Mesothelial cell of epicardium (in vitro differentiated cells): Measurements from ENCODE around the gene CHD6. TPM values are rescaled to one million over a fixed set of nuclear protein-coding genes. Genes with fewer than 3 reads are reported as not detected.

Experiments
- DNase-seq, 2 experiments: peaks; one replicate each; pipeline ENCODE4 v3.0.0; 2021; ENCODE audit warnings: low spot score in 2 of 2; ENCODE audit not compliant: unreplicated experiment in 2 of 2
- H3K27ac Mint-ChIP-seq: 2 replicates; pipeline ENCODE4 v1.8.0; 2021; ENCODE audit warnings: mixed read lengths
- H3K27me3 Mint-ChIP-seq: 2 replicates; pipeline ENCODE4 v1.8.0; 2021; ENCODE audit warnings: low read depth, mixed read lengths
- H3K36me3 Mint-ChIP-seq: 2 replicates; pipeline ENCODE4 v1.8.0; 2021; ENCODE audit warnings: mixed read lengths
- H3K4me1 Mint-ChIP-seq: 2 replicates; pipeline ENCODE4 v1.8.0; 2021; ENCODE audit warnings: mixed read lengths
- H3K4me3 Mint-ChIP-seq: 2 replicates; pipeline ENCODE4 v1.8.0; 2021; ENCODE audit warnings: mild to moderate bottlenecking, moderate library complexity, mixed read lengths
- H3K9me3 Mint-ChIP-seq: 2 replicates; pipeline ENCODE4 v1.8.0; 2021; ENCODE audit warnings: mixed read lengths
- total RNA-seq: library from RNA; stranded (reverse); gene quantifications from 3 replicates; pipeline ENCODE4 v1.2.1, GENCODE V29; 2021
- TF ChIP-seq, protein P1 (sequence below): fragments of 200-600 bp; sonication (generic); IDR thresholded peaks from one replicate; pipeline ENCODE4 v1.5.0; 2021; ENCODE audit warnings: antibody characterized with exemption; ENCODE audit not compliant: unreplicated experiment

Gene CHD6
- total RNA-seq, 1 donor from 2014 or later = 107 TPM

DNA sequence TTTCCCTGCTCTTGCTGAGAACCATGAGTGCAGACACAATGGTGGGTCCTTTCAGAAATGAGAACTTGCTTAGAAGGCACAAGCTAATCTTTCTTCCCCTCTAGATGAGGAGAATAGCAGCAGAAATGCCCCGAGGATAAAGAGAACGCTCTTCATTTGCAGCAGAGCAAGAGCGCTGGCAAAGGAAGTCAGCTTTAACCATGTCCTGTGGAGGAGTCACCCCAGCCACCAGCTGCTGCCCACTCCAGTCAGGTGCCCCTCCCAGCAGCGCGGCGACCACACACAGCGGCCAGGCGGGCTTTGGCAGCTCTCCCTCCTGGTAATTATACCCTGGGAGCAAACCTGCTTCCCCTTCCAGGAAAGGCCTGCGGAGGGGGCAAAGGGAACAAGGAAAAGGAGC lies 209.2 kb downstream of the CHD6 start:
- H3K36me3 Mint-ChIP-seq = peaks cover 46% of the 10 kb centered on the region
- H3K9me3 Mint-ChIP-seq = no peaks in the 10 kb centered on the region

DNA sequence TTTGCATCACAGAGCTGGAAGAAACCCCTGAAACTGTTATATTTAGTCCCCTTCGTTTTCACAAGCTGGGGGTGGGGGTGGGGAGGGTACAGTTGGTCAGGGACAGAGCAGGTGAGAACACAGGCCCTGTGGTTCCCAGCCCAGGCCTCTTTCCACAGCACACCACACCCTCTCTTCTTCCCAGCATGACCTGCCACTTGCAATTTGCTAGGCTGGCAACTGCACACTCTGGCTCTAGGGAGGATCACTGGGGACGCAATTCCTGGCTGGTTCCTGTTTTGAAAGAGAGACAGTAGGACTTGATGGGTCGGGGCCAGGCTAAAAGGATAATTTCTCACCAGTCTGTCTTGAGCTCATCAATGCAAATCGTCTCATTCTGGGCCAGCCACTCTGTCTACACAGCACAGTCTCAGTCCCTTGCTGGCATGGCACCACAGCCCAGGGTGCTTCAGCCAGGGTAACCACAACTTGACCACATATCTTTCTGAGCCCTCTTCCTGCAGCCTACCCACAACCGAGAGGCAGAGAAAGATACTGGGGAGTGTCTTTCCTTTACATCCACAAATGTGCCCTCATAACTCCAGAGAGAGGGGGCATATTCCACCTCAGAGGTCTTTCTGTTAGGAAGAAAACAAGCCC lies 209.9 kb downstream of the CHD6 start:
- DNase-seq = no peak
- no peaks in the 10 kb centered on the region for H3K27me3 Mint-ChIP-seq
- H3K27ac Mint-ChIP-seq = no peak overlapping the region
- H3K4me1 Mint-ChIP-seq = peaks cover 4% of the 10 kb centered on the region
- H3K9me3 Mint-ChIP-seq = no peaks in the 10 kb centered on the region
- peaks cover 43% of the 10 kb centered on the region for H3K36me3 Mint-ChIP-seq
- TF ChIP-seq, protein P1, sequence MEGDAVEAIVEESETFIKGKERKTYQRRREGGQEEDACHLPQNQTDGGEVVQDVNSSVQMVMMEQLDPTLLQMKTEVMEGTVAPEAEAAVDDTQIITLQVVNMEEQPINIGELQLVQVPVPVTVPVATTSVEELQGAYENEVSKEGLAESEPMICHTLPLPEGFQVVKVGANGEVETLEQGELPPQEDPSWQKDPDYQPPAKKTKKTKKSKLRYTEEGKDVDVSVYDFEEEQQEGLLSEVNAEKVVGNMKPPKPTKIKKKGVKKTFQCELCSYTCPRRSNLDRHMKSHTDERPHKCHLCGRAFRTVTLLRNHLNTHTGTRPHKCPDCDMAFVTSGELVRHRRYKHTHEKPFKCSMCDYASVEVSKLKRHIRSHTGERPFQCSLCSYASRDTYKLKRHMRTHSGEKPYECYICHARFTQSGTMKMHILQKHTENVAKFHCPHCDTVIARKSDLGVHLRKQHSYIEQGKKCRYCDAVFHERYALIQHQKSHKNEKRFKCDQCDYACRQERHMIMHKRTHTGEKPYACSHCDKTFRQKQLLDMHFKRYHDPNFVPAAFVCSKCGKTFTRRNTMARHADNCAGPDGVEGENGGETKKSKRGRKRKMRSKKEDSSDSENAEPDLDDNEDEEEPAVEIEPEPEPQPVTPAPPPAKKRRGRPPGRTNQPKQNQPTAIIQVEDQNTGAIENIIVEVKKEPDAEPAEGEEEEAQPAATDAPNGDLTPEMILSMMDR = no peak
- H3K4me3 Mint-ChIP-seq = no peak overlapping the region

More for the DNA sequence above, 209.2 kb downstream of the CHD6 start:
- TF ChIP-seq, protein P1 = no peak
- no peak for DNase-seq
- Mint-ChIP-seq H3K4me3 (no peak overlapping the region), H3K27me3 (no peaks in the 10 kb centered on the region), H3K27ac (no peak overlapping the region), H3K4me1 (peaks cover 4% of the 10 kb centered on the region)

DNA sequence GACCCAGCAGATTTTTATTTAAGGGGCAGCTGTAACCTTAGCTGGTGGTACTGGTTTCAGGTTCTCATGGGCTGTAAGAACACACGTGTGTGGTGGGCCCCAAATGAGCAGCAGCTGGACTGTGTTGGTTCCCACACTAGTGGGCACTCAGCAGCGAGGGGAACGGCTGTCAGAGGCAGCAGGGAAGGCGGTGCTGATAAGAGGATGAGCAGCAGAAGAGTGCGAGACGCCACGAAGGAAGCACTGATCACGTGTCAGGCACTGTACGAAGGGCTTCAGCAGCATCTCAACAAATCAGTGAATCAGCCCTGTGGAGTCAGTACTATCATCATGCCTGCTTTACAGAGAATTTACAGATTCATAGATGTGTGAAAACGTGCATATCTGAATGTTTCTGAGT lies 210.6 kb downstream of the CHD6 start:
- DNase-seq = no peak
- Mint-ChIP-seq H3K36me3 (peaks cover 42% of the 10 kb centered on the region), H3K9me3 (no peaks in the 10 kb centered on the region), H3K27me3 (no peaks in the 10 kb centered on the region), H3K4me3 (no peak overlapping the region), H3K4me1 (peaks cover 4% of the 10 kb centered on the region), H3K27ac (no peak overlapping the region)
- TF ChIP-seq, protein P1 = no peak

DNA sequence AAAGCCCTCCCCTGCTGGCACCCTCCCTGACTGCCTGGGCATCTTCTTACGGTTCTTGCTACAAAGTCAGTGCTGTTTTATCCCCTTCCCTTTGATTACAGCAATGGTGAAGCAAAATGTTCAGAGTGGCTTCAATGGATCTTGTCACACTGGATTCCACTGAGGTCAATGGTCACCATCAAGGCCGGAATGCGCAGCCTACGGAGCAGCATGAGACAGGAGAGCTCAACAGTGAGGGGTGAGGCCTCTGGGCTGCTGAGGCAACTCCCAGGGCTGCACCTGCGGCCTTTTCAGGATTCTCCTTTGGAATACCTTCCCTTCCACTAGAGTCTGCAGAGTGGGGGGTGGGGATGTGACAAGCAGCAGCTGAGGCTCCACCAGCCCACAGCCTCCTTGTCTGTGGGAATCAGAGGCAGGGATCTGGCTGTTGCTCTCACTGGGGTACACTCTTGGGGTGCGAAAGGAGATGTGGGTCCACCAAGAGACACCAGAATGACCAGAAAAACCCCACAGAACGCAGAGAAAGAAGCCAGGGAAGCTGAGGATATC lies 211.2 kb downstream of the CHD6 start:
- TF ChIP-seq, protein P1 = no peak
- peaks cover 44% of the 10 kb centered on the region for H3K36me3 Mint-ChIP-seq
- H3K9me3 Mint-ChIP-seq = no peaks in the 10 kb centered on the region
- no peak for DNase-seq
- no peak overlapping the region for H3K27ac Mint-ChIP-seq
- no peak overlapping the region for H3K4me3 Mint-ChIP-seq
- peaks cover 1% of the 10 kb centered on the region for H3K4me1 Mint-ChIP-seq
- no peaks in the 10 kb centered on the region for H3K27me3 Mint-ChIP-seq

DNA sequence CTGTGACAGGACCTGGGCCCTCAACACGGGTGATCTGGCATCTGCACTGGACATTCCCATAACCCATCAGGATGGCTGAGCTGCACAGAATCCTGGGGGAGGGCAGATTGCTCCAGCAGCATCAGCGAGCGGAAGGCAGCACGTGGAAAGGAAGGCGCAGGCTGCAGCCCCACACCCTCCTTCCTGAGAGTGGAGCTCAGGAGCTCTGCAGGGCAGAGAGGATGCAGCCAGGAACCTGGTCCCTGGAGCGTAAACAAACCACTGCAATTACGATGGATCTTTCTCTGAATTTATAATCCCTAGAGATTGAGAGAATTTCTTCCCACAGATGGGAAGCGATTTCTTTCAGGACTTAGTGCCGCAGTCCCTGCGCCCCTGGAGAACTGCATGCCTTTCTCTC lies 211.8 kb downstream of the CHD6 start:
- DNase-seq = no peak
- H3K27me3 Mint-ChIP-seq = no peaks in the 10 kb centered on the region
- peaks cover 45% of the 10 kb centered on the region for H3K36me3 Mint-ChIP-seq
- no peaks in the 10 kb centered on the region for H3K4me1 Mint-ChIP-seq
- no peaks in the 10 kb centered on the region for H3K9me3 Mint-ChIP-seq
- H3K27ac Mint-ChIP-seq = no peak overlapping the region
- no peak overlapping the region for H3K4me3 Mint-ChIP-seq
- TF ChIP-seq, protein P1 = no peak
